Activated CD8-positive, alpha-beta T cell treated with anti-CD3 and anti-CD28 coated beads for 36 hours (primary cell): ENCODE measurements around the gene ANO7. TPM values are rescaled to one million over a fixed set of nuclear protein-coding genes. Genes with fewer than 3 reads are reported as not detected.

Source experiments
- ATAC-seq: fragments of 200-7000 bp; cut with Tn5 transposase; one replicate; pipeline ENCODE4 v1.10.0; 2021; ENCODE audit warnings: mild to moderate bottlenecking, moderate library complexity
- CTCF ChIA-PET: fragments of 350-600 bp; sonication (Branson Sonifier 250); formaldehyde crosslinking; loops from one replicate; lab custom pipeline; 2021; ENCODE audit warnings: antibody characterized with exemption; lab: Charles Lee
- POLR2A ChIA-PET: fragments of 350-600 bp; sonication (Branson Sonifier 250); formaldehyde crosslinking; loops from one replicate; lab custom pipeline; 2021; ENCODE audit warnings: antibody characterized with exemption; lab: Charles Lee
- DNase-seq: peaks from one replicate; pipeline ENCODE4 v3.0.0-alpha.2; 2020
- H3K27ac Mint-ChIP-seq: one replicate; pipeline ENCODE4 v1.8.0; 2021; ENCODE audit warnings: mild to moderate bottlenecking, mixed read lengths
- H3K27me3 Mint-ChIP-seq: one replicate; pipeline ENCODE4 v1.8.0; 2021; ENCODE audit warnings: mixed read lengths
- H3K36me3 Mint-ChIP-seq: one replicate; pipeline ENCODE4 v1.8.0; 2021; ENCODE audit warnings: low read depth, mixed read lengths
- H3K4me1 Mint-ChIP-seq: one replicate; pipeline ENCODE4 v1.8.0; 2021; ENCODE audit warnings: low read depth, mixed read lengths
- H3K4me3 Mint-ChIP-seq: one replicate; pipeline ENCODE4 v1.8.0; 2021; ENCODE audit warnings: mild to moderate bottlenecking, moderate library complexity, mixed read lengths
- H3K9me3 Mint-ChIP-seq: one replicate; pipeline ENCODE4 v1.8.0; 2021; ENCODE audit warnings: mixed read lengths
- intact Hi-C: fragments of 100-400 bp; cut with micrococcal nuclease; formaldehyde crosslinking; loops from one replicate; pipeline ENCODE4 v1.10.0; 2022
- total RNA-seq, 2 experiments: library from RNA; stranded (reverse); gene quantifications; one replicate each; pipeline ENCODE4 v1.2.3, GENCODE V29; 2021
- TF ChIP-seq, protein P1 (sequence below): fragments of 200-600 bp; IDR thresholded peaks from one replicate; pipeline ENCODE4 v1.8.0; 2022; ENCODE audit warnings: antibody characterized with exemption, mild to moderate bottlenecking

Gene ANO7
- total RNA-seq, 2 experiments from 2014 or later: 5.1 to 5.4 TPM

DNA sequence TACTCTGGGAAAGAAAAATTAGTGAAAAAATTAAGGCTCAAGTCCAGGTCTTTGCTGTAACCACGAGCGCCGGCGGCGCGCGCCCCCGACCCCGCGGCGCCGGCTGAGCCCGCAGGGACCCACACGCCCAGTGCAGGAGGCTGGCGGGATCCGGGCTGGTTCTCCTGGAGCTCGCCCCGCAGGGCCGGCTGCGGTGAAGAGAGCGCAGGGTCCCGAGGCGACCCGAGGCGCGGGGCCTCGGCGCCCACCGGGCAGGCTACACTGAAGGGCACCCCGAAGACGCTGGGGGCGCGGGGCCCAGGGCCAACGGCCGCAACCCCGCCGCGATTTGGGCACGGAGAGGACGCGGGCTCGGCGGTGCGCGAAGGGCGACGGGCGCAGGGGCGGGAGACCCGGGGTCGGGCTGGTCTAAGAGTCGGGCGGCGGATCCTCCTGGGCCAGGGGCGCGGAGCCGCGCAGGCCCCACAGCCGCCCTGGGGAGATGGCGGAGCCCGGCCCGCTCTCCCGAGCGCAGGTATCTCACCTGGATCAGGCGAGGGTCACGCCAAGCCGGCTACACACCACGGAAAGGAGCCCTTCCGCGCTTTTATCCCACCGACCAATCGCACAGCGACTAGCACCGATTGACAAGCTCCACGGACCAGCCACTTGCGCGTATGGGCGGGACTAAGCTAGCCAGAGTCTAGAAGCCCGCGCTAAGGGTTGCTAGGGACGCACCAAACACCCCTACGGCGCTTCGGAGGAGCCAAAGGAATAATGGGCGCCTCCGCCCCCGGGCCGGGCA is 39.4 kb upstream of the ANO7 start, which contains the start of gene PASK:
Gene PASK, minus strand, starts transcription at position 582 of the 784 bp plus-strand sequence. CDS start 6,440 bp downstream, outside the sequence.
- Mint-ChIP-seq H3K4me3 (peak within 1 kb of the TSS; percentile 86), H3K4me1 (peaks cover 44% of the 10 kb centered on the region), H3K9me3 (no peaks in the 10 kb centered on the region), H3K27ac (peak within 1 kb of the TSS; percentile 90), H3K36me3 (peaks cover 8% of the 10 kb centered on the region), H3K27me3 (no peaks in the 10 kb centered on the region)
- ChIA-PET CTCF (interaction anchor here (0.7 to 3.7 kb wide), 8 partner anchors 11 to 166 kb away, joined by 3 to 30 read pairs (median 4); partner anchors contain the start of gene MTERF4), POLR2A (interaction anchor here (0.7 to 3.8 kb wide), 9 partner anchors 12 to 122 kb away, joined by 3 to 24 read pairs (median 7); partner anchors contain the start of gene MTERF4)
- ATAC-seq: peak; percentile 86
- peak; percentile 99 for DNase-seq
- TF ChIP-seq, protein P1, sequence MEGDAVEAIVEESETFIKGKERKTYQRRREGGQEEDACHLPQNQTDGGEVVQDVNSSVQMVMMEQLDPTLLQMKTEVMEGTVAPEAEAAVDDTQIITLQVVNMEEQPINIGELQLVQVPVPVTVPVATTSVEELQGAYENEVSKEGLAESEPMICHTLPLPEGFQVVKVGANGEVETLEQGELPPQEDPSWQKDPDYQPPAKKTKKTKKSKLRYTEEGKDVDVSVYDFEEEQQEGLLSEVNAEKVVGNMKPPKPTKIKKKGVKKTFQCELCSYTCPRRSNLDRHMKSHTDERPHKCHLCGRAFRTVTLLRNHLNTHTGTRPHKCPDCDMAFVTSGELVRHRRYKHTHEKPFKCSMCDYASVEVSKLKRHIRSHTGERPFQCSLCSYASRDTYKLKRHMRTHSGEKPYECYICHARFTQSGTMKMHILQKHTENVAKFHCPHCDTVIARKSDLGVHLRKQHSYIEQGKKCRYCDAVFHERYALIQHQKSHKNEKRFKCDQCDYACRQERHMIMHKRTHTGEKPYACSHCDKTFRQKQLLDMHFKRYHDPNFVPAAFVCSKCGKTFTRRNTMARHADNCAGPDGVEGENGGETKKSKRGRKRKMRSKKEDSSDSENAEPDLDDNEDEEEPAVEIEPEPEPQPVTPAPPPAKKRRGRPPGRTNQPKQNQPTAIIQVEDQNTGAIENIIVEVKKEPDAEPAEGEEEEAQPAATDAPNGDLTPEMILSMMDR: no peak
- intact Hi-C loops: loop anchor here (5.0 to 10.0 kb wide), 2 partner anchors 42 to 64 kb away; no protein-coding TSS in a partner anchor

DNA sequence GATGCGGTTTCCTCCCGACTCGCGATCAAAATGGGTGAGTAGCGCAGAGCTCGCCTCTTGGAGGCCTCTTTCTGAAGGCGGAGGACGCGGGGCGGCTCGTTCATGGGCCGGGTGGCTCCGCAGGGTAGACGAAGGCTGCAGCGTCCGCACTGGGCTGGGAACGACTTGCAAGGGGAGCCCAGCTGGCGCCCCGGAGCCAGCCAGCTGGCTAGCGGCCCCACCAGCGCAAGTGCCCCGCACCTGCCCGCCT is 38.9 kb upstream of the ANO7 start:
- POLR2A ChIA-PET: interaction anchor here (0.8 to 3.8 kb wide), 11 partner anchors 10 to 140 kb away, joined by 3 to 24 read pairs (median 7); partner anchors contain the start of gene MTERF4
- CTCF ChIA-PET: interaction anchor here (0.7 to 3.7 kb wide), 8 partner anchors 12 to 166 kb away, joined by 3 to 30 read pairs (median 4); partner anchors contain the start of gene MTERF4
- intact Hi-C loops: loop anchor here (5.0 to 10.0 kb wide), 2 partner anchors 42 to 65 kb away; no protein-coding TSS in a partner anchor
- peaks cover 8% of the 10 kb centered on the region for H3K36me3 Mint-ChIP-seq
- H3K4me3 Mint-ChIP-seq: peak overlapping the region; percentile 86
- ATAC-seq: no peak
- no peaks in the 10 kb centered on the region for H3K27me3 Mint-ChIP-seq
- peaks cover 45% of the 10 kb centered on the region for H3K4me1 Mint-ChIP-seq
- H3K27ac Mint-ChIP-seq: peak overlapping the region; percentile 90
- no peak for DNase-seq
- TF ChIP-seq, protein P1: no peak
- no peaks in the 10 kb centered on the region for H3K9me3 Mint-ChIP-seq

DNA sequence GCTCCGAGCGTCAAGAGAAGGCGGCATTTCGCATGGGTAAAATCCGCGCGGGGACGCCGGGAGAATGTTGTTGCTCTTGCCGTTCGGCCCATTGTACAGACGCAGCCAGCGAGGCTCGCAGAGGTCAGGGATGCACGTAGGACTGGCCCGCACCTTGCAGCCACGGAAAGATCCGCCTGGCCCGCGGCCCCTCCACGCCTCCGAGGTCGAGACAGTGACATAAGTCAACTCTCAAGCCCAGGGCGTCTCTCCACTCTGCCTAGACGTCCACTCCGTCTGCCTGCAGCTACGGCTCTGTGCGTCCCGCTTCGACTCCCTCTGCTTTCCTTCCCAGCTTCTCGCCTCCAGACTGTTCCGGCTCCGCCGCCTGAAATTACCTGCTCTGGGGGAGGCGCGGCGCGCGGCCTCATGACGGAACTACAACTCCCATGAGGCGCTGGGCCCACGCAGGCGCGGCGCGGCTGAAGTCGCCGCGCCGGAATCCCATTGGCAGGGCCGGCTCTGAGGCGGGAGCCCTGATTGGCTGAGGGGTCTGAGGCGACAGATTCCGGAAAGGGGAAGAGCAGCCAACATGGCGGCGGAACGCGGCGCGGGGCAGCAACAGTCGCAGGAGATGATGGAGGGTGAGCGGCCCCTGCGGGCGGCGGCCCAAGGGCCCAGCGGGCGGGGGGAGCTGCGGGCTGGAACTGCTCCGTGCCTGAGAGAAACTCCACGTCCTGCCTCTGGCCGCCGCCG is 38.4 kb upstream of the ANO7 start, which contains the start of gene PPP1R7:
Gene PPP1R7, plus strand, starts transcription at position 543 of the 735 bp plus-strand sequence. Its CDS starts 29 bp downstream, at position 572.
- intact Hi-C loops: loop anchor here (5.0 to 10.0 kb wide), 2 partner anchors 43 to 65 kb away; no protein-coding TSS in a partner anchor
- CTCF ChIA-PET: interaction anchor here (0.7 to 3.7 kb wide), 10 partner anchors 12 to 236 kb away, joined by 3 to 30 read pairs (median 4); partner anchors contain the start of gene MTERF4
- peaks cover 50% of the 10 kb centered on the region for H3K4me1 Mint-ChIP-seq

DNA sequence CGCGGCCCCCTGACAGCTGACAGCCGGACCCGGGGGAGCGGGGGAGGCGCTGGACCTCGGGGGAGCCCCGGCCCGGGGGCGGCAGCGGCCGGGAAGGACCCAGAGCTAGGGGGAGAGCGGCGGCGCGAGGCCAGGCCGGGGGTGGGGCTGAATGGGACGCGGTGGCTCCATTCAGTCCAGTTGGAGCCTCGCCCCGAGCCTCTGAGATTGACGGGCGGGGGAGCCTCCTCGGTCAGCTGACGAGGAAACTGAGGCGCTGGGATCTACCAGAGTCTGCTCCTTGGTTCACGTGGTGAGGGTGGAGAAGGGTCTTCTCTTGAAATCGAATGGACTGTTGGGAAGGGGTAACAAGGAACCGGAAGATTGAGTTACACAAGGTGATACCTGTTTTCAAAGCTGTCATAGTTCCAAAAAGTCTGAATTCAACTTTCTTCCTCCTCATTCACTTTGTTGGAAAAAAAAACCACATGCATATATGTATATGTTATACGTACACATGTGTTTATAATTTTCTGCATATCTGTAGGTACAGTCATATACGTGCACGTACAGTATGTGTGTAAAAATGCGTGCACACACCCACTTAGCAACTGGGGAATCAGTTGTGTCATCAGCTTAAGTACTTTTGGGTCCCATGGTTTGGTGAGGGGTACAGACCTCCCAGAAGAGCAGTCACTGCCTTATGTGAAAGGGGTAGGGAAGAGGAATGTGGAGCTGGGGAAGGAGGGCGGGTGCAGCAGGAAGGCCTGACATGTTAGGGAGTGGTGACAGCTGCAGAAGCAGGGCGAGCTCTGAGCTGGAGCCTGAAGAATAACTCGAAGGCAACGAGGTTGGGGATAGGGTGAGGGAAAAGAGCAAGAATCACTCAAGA is 37.6 kb upstream of the ANO7 start:
- H3K4me1 Mint-ChIP-seq: peaks cover 50% of the 10 kb centered on the region
- ChIA-PET CTCF (interaction anchor here (0.8 to 3.7 kb wide), 3 partner anchors 66 to 236 kb away, joined by 4 to 30 read pairs (median 4); no protein-coding TSS in a partner anchor), POLR2A (interaction anchor here (0.9 to 3.8 kb wide), 14 partner anchors 8 to 708 kb away, joined by 3 to 24 read pairs (median 4); partner anchors contain the start of gene MTERF4)
- peak overlapping the region; percentile 90 for H3K27ac Mint-ChIP-seq
- ATAC-seq (peak; percentile 1), DNase-seq (no peak)
- no peaks in the 10 kb centered on the region for H3K27me3 Mint-ChIP-seq
- TF ChIP-seq, protein P1: no peak
- no peaks in the 10 kb centered on the region for H3K9me3 Mint-ChIP-seq
- peaks cover 10% of the 10 kb centered on the region for H3K36me3 Mint-ChIP-seq
- intact Hi-C loops: no loop called here
- H3K4me3 Mint-ChIP-seq: peak overlapping the region; percentile 86

More for the DNA sequence above, 38.4 kb upstream of the ANO7 start, which contains the start of gene PPP1R7:
- TF ChIP-seq, protein P1: no peak
- DNase-seq (peak; percentile 97), ATAC-seq (peak; percentile 85)
- Mint-ChIP-seq H3K36me3 (peaks cover 10% of the 10 kb centered on the region), H3K9me3 (no peaks in the 10 kb centered on the region), H3K4me3 (peak within 1 kb of the TSS; percentile 86), H3K27ac (peak within 1 kb of the TSS; percentile 90), H3K27me3 (no peaks in the 10 kb centered on the region)
- POLR2A ChIA-PET: interaction anchor here (0.8 to 3.8 kb wide), 16 partner anchors 9 to 709 kb away, joined by 3 to 24 read pairs (median 4); partner anchors contain the start of gene MTERF4
